KMS-11 (cell line): ENCODE data around the gene PRPF6.

Source experiments
- H2AFZ ChIP-seq: fragments of 200-600 bp; sonication (generic); 2 replicates; pipeline ENCODE4 v1.6.1; 2016; ENCODE audit warnings: antibody characterized with exemption, mixed run types, low read depth
- H3K27ac ChIP-seq: fragments of 200-600 bp; sonication (generic); 2 replicates; pipeline ENCODE4 v1.6.1; 2016; ENCODE audit warnings: mild to moderate bottlenecking, mixed run types
- H3K27me3 ChIP-seq: fragments of 200-600 bp; sonication (generic); 2 replicates; pipeline ENCODE4 v1.6.1; 2017; ENCODE audit warnings: mild to moderate bottlenecking, low read depth, mixed run types, moderate library complexity; ENCODE audit not compliant: insufficient read depth
- H3K36me3 ChIP-seq: fragments of 200-600 bp; sonication (generic); 2 replicates; pipeline ENCODE4 v1.6.1; 2017; ENCODE audit warnings: mild to moderate bottlenecking, mixed run types; ENCODE audit not compliant: insufficient read depth
- H3K4me1 ChIP-seq: fragments of 200-600 bp; sonication (generic); 2 replicates; pipeline ENCODE4 v1.6.1; 2016; ENCODE audit warnings: mild to moderate bottlenecking, low read depth, mixed run types; ENCODE audit not compliant: poor library complexity, severe bottlenecking
- H3K4me2 ChIP-seq: fragments of 200-600 bp; sonication (generic); 2 replicates; pipeline ENCODE4 v1.7.0; 2016; ENCODE audit warnings: mild to moderate bottlenecking, mixed run types
- H3K4me3 ChIP-seq: fragments of 200-600 bp; sonication (generic); IDR thresholded peaks from 2 replicates; pipeline ENCODE4 v1.6.1; 2017; ENCODE audit warnings: low read depth, low read length, mixed read lengths; ENCODE audit not compliant: insufficient read depth
- H3K79me2 ChIP-seq: fragments of 200-600 bp; sonication (generic); 2 replicates; pipeline ENCODE4 v1.6.1; 2016; ENCODE audit warnings: low read depth, mixed run types; ENCODE audit not compliant: insufficient read depth
- H3K9ac ChIP-seq: fragments of 200-600 bp; sonication (generic); 2 replicates; pipeline ENCODE4 v1.6.1; 2016; ENCODE audit warnings: mild to moderate bottlenecking, mixed run types
- H4K20me1 ChIP-seq: fragments of 200-600 bp; sonication (generic); 2 replicates; pipeline ENCODE4 v1.6.1; 2016; ENCODE audit warnings: mild to moderate bottlenecking, mixed run types; ENCODE audit not compliant: insufficient read depth
- CTCF ChIP-seq: fragments of 200-600 bp; sonication (generic); conservative IDR thresholded peaks from 2 replicates; pipeline ENCODE4 v1.6.1; 2017; ENCODE audit warnings: low read depth, mild to moderate bottlenecking, antibody characterized with exemption, low read length, moderate library complexity, mixed read lengths

PRPF6 gene

DNA sequence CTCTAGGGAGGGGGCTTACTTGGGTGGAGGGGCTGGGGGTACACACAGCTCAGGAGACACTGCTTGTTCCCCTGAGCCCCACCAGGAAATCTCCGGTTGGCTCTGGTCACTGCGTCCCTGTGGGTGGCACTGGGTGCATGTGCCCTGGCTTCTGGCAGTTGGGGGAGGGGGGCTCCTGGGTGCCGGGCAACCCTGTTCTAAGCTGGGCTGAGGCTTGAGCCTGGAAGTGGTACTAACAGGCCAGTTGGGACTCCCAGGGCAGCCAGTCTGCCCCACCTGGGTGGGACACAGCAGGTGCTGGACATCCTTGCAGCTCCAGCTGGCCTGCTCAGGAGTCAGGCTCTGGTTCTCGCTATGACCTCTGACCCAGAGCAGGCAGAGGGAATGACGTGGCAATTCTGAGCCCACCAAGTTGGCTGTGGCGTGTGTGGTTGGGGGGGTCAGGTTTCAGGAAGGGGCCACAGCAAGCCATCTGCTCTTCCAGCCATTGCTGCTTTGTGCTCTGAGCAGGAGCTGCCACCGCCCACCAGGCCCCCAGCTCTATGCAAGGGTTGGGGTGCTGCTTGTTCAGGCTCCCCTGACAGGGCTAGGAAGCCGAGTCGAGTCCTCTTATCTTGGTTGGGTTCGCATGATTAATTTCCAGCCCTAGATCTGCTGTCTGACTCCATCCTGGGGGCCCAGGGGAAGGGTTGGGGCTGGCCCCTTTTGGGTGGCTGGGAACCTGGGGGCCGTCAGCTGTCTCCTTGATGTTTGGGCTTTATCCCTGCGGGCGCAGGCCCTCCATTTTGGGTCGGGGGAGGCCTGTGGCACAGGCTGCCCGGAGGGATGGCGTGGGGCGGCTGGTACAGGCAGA, 55.6 kb downstream of the PRPF6 start:
- no peak for TF ChIP-seq CTCF
- H3K9ac ChIP-seq, result no peak overlapping the region
- no peak overlapping the region for H3K4me3 ChIP-seq
- H3K36me3 ChIP-seq, result no peaks in the 10 kb centered on the region
- H3K4me1 ChIP-seq, result peaks cover 21% of the 10 kb centered on the region
- H3K27ac ChIP-seq, result no peak overlapping the region
- no peak overlapping the region for H3K4me2 ChIP-seq
- H3K27me3 ChIP-seq, result peaks cover 41% of the 10 kb centered on the region
- H4K20me1 ChIP-seq, result no peaks in the 10 kb centered on the region
- no peaks in the 10 kb centered on the region for H3K79me2 ChIP-seq
- H2AFZ ChIP-seq, result no peak overlapping the region

DNA sequence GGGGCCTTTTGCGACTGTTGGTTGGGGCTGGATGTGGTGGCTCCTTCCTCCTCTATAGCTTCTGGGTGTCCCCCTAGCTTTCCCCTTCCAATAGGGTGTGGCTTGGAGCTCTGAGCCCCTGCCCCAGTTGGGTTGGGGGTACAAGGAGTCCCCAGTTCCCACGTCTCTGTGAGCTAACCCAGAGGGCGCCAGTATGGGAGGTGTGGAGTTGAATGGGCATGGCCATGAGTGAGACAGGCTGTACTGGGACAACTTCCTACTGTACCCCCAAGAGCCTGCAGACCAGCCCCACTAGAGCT, 56.2 kb downstream of the PRPF6 start:
- H3K79me2 ChIP-seq, result no peaks in the 10 kb centered on the region
- H3K27me3 ChIP-seq, result peaks cover 47% of the 10 kb centered on the region
- peak overlapping the region; percentile 92; the same call in 1 of the 2 replicates for H3K4me2 ChIP-seq
- H3K27ac ChIP-seq, result no peak overlapping the region
- no peaks in the 10 kb centered on the region for H3K36me3 ChIP-seq
- H3K9ac ChIP-seq, result no peak overlapping the region
- no peak overlapping the region for H3K4me3 ChIP-seq
- peaks cover 23% of the 10 kb centered on the region for H3K4me1 ChIP-seq
- H2AFZ ChIP-seq, result no peak overlapping the region
- H4K20me1 ChIP-seq, result no peaks in the 10 kb centered on the region
- no peak for TF ChIP-seq CTCF

DNA sequence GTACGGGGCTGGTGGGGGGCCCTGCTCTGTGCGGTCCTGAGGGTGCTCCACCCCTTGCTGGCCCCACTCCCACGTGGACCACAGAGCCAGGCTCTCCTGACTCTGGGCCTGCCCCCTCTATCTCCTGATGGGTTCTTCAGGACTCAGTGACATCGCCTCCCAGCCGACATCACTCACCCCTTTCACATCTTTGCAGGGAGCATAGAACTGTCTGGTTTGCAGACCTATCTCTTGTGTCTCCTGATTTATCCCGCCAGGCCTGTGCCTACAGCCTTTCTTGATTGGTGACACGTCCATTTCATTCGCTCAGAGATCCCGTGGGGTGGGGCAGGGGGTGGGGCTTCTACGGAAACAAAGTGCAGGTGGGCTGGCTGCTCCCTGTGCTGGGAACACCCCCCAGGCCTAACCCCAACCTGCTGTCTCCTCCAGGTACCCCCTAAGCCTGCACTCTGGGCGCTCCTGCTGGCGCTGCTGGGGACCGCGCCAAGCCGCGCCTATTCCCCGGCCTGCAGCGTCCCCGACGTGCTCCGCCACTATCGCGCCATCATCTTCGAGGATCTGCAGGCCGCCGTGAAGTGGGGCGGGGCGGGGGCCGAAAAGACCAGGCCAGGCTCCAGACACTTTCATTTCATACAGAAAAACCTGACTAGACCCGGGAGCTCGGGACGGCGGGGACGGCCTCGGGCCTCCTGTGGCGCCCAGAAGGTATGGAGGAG, 56.7 kb downstream of the PRPF6 start:
- H3K4me1 ChIP-seq, result peaks cover 24% of the 10 kb centered on the region

GRCh38 chr20:64038224-64038564, 57.3 kb downstream of the PRPF6 start:
- Histone ChIP-seq H3K27me3 (peaks cover 53% of the 10 kb centered on the region), H3K27ac (no peak overlapping the region), H3K4me1 (peaks cover 24% of the 10 kb centered on the region), H3K4me3 (no peak overlapping the region), H3K4me2 (peak overlapping the region; percentile 92), H3K36me3 (no peaks in the 10 kb centered on the region), H4K20me1 (no peaks in the 10 kb centered on the region), H3K9ac (no peak overlapping the region; the same call in 1 of the 2 replicates), H3K79me2 (no peaks in the 10 kb centered on the region), H2AFZ (peak overlapping the region; percentile 98)
- no peak for TF ChIP-seq CTCF

More for the DNA sequence above, 56.7 kb downstream of the PRPF6 start:
- Histone ChIP-seq H2AFZ (no peak overlapping the region), H3K4me3 (no peak overlapping the region), H3K36me3 (no peaks in the 10 kb centered on the region), H3K79me2 (no peaks in the 10 kb centered on the region), H3K4me2 (peak overlapping the region; percentile 92), H3K27me3 (peaks cover 51% of the 10 kb centered on the region), H3K27ac (no peak overlapping the region), H3K9ac (no peak overlapping the region), H4K20me1 (no peaks in the 10 kb centered on the region)
- no peak for TF ChIP-seq CTCF
